ENCODE measurements around the gene MEMO1. TPM values are rescaled to one million over a fixed set of nuclear protein-coding genes. Genes with fewer than 3 reads are reported as not detected.
"Not testable (repeated sequence)": the region's sequence is repeated elsewhere in the genome, so short reads cannot be mapped to it uniquely, and the experiment has no call there.

Gene MEMO1
- total RNA-seq, 1 donor from 2014 or later: 59.6 TPM

DNA sequence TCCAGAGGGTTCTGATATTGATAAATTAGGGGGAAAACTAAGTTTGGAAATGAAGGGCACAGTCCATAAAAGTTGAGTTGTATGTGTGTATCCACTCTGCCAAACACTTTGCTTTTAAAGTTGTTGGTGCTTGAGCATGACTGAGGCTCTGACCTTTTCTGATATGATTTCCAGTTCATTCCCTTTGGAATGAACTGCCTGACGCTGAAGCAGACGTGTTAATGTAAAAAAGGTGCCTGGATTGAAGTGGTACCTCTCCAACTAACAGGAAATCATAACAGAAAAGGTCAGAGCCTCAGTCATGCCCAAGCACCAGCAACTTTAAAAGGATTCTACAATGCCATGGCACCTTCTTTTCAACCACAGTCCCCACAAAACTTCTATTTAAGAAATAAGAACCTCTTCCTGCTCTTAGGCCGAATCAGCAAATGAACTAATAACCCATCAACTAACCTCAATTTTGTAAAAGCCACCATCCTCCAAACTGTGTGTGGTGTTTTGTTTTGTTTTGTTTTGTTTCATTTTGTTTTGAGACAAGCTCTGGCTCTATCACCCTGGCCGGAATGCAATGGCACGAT is 52.6 kb downstream of the MEMO1 start:
- TF ChIP-seq, protein P1, sequence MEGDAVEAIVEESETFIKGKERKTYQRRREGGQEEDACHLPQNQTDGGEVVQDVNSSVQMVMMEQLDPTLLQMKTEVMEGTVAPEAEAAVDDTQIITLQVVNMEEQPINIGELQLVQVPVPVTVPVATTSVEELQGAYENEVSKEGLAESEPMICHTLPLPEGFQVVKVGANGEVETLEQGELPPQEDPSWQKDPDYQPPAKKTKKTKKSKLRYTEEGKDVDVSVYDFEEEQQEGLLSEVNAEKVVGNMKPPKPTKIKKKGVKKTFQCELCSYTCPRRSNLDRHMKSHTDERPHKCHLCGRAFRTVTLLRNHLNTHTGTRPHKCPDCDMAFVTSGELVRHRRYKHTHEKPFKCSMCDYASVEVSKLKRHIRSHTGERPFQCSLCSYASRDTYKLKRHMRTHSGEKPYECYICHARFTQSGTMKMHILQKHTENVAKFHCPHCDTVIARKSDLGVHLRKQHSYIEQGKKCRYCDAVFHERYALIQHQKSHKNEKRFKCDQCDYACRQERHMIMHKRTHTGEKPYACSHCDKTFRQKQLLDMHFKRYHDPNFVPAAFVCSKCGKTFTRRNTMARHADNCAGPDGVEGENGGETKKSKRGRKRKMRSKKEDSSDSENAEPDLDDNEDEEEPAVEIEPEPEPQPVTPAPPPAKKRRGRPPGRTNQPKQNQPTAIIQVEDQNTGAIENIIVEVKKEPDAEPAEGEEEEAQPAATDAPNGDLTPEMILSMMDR (IDR thresholded peaks at IDR 0.05; ENCODE audit: unreplicated experiment): no peak
- Mint-ChIP-seq H3K27me3 (ENCODE audit: unreplicated experiment) (peaks cover 2% of the 10 kb centered on the region), H3K4me3 (ENCODE audit: unreplicated experiment) (no peak overlapping the region), H3K4me1 (ENCODE audit: unreplicated experiment) (peaks cover 10% of the 10 kb centered on the region), H3K36me3 (ENCODE audit: low read depth, unreplicated experiment) (no peaks in the 10 kb centered on the region), H3K27ac (ENCODE audit: unreplicated experiment) (no peak overlapping the region), H3K9me3 (ENCODE audit: unreplicated experiment) (no peaks in the 10 kb centered on the region)
- no peak for DNase-seq (ENCODE audit: low spot score)

DNA sequence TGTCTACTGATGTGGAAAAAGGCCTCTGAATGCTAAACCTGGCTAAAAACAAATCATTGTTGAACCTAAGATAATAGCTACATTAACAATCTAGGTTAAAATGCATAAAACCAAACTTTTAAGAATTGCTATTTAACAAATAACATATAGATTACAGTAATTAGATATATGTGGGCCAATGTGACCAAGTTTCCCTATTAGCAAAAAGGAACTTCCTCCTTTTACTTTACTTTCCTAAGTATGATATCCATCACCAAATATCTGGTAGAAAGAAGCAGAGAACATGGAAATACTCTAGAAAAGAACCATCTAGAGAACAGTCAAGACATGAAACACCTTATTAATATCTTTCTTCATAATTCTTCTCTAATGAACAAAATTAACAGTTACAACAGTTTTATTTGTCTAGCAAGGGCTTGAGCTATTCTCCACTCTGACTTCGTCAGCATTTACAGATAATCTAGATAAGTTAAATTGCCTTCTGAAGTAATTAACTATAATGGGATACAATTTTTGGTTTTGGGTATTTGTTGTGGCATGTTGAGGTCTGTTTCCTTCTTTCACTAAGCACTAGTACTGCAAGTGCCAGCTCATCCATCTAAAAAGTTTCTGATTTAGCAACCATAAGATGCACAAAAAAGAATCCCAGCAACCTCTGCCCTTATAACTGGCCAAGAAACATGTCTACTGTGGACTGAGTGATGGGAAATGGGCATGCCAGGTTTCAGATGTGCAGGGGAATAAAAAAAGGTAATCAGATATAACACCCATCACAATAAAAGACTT is 53.3 kb downstream of the MEMO1 start:
- Mint-ChIP-seq H3K27ac (ENCODE audit: unreplicated experiment) (no peak overlapping the region), H3K4me1 (ENCODE audit: unreplicated experiment) (peaks cover 10% of the 10 kb centered on the region), H3K4me3 (ENCODE audit: unreplicated experiment) (no peak overlapping the region), H3K36me3 (ENCODE audit: low read depth, unreplicated experiment) (no peaks in the 10 kb centered on the region), H3K27me3 (ENCODE audit: unreplicated experiment) (peaks cover 2% of the 10 kb centered on the region), H3K9me3 (ENCODE audit: unreplicated experiment) (no peaks in the 10 kb centered on the region)
- DNase-seq (ENCODE audit: low spot score): no peak
- TF ChIP-seq, protein P1 (IDR thresholded peaks at IDR 0.05; ENCODE audit: unreplicated experiment): no peak

DNA sequence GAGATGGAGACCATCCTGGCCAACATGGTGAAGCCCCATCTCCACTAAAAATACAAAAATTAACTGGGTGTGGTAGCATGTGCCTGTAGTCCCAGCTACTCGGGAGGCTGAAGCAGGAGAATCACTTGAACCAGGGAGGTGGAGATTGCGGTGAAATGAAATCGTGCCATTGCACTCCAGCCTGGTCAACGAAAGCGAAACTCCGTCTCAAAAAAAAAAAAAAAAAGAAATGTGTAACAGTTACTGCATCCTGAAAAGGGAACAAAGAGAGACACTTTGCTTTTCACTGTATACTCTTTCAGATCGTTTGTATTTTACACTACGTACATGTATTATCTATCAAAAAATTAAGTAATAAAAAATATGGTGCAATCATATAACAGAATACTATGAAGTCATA is 53.9 kb downstream of the MEMO1 start:
- DNase-seq (ENCODE audit: low spot score); H3K9me3 Mint-ChIP-seq (ENCODE audit: unreplicated experiment); H3K27ac Mint-ChIP-seq (ENCODE audit: unreplicated experiment); H3K4me1 Mint-ChIP-seq (ENCODE audit: unreplicated experiment); H3K27me3 Mint-ChIP-seq (ENCODE audit: unreplicated experiment); H3K36me3 Mint-ChIP-seq (ENCODE audit: low read depth, unreplicated experiment); H3K4me3 Mint-ChIP-seq (ENCODE audit: unreplicated experiment): not testable (repeated sequence)

DNA sequence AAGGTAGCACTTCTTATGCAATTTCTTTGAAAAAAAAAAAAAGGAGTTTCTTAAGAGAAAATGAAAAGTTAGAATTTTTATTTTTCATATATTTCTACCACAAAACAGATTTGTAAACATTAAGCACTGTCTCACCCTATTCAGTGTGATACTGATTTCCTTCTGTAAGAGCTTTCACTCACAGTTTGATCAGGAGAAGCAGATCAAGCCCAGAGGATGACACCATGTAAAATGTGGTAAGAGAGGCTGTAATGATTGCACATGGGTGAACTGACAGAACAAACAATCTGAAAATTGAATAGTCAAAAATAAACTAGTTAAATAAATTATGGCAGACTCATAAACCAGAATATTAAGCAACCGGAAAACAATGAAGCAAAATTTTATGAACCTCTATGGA is 54.5 kb downstream of the MEMO1 start:
- TF ChIP-seq, protein P1 (IDR thresholded peaks at IDR 0.05; ENCODE audit: unreplicated experiment): no peak
- Mint-ChIP-seq H3K27me3 (ENCODE audit: unreplicated experiment) (peaks cover 2% of the 10 kb centered on the region), H3K27ac (ENCODE audit: unreplicated experiment) (no peak overlapping the region)

DNA sequence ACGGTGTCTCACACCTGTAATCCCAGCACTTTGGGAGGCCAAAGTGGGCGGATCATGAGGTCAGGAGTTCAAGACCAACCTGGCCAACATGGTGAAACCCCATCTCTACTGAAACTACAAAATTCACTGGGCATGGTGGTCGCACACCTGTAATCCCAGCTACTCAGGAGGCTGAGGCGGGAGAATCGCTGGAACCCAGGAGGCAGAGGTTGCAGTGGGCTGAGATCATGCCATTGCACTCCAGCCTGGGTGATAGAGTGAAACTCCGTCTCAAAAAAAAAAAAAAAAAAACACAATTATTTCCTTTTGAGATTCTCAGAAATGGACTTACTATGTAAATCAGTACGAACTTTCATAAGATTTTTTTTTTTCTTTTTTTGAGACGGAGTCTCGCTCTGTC is 57.7 kb downstream of the MEMO1 start:
- not testable (repeated sequence) for H3K27ac Mint-ChIP-seq (ENCODE audit: unreplicated experiment); H3K4me3 Mint-ChIP-seq (ENCODE audit: unreplicated experiment); DNase-seq (ENCODE audit: low spot score); H3K9me3 Mint-ChIP-seq (ENCODE audit: unreplicated experiment); H3K36me3 Mint-ChIP-seq (ENCODE audit: low read depth, unreplicated experiment); H3K27me3 Mint-ChIP-seq (ENCODE audit: unreplicated experiment); H3K4me1 Mint-ChIP-seq (ENCODE audit: unreplicated experiment)

More for the DNA sequence above, 54.5 kb downstream of the MEMO1 start:
- no peak overlapping the region for H3K4me3 Mint-ChIP-seq (ENCODE audit: unreplicated experiment)
- no peak for DNase-seq (ENCODE audit: low spot score)
- H3K36me3 Mint-ChIP-seq (ENCODE audit: low read depth, unreplicated experiment): no peaks in the 10 kb centered on the region
- H3K9me3 Mint-ChIP-seq (ENCODE audit: unreplicated experiment): no peaks in the 10 kb centered on the region
- H3K4me1 Mint-ChIP-seq (ENCODE audit: unreplicated experiment): peaks cover 10% of the 10 kb centered on the region

DNA sequence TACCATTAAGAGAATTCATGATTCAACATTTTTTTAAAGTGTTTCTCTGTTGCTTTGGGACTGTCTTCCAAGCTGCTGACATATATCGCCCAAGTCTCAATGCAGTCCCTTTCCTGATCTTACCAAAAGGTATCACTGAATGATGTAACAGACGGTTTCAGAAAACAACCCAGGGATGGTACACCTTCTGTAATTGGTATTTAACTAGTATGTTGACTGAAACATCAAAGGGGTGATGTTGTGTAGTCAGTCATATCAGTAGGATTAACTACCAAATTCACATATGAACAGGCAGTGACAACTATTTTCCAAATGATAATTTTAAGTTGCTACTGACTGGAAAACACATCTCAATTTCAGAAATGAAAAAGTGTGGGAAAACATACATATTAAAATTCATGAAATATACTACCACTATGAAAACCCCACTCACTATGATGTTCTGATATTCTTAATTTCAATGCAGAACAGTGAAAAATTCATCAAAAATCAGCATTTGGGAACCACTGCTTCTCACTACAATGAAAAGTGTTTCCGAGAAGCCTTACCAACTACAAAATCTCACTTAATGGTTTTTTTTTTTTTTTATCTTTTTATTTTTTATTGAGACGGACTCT is 59.8 kb downstream of the MEMO1 start:
- Mint-ChIP-seq H3K36me3 (ENCODE audit: low read depth, unreplicated experiment) (no peaks in the 10 kb centered on the region), H3K27me3 (ENCODE audit: unreplicated experiment) (no peaks in the 10 kb centered on the region), H3K27ac (ENCODE audit: unreplicated experiment) (no peak overlapping the region), H3K4me1 (ENCODE audit: unreplicated experiment) (peaks cover 2% of the 10 kb centered on the region), H3K9me3 (ENCODE audit: unreplicated experiment) (no peaks in the 10 kb centered on the region), H3K4me3 (ENCODE audit: unreplicated experiment) (no peak overlapping the region)
- TF ChIP-seq, protein P1 (IDR thresholded peaks at IDR 0.05; ENCODE audit: unreplicated experiment): no peak
- no peak for DNase-seq (ENCODE audit: low spot score)
